Measurements from ENCODE around the gene CLEC4M.

Gene CLEC4M

GRCh38 chr19:7762719-7763293 lies at the start of gene CLEC4M:
Gene CLEC4M (plus strand): TSS chr19:7763243. CDS start chr19:7763267, 24 bp downstream.
- H3K4me3 ChIP-seq (ENCODE audit: low read depth, low read length), result no peak within 1 kb of the TSS
- no peak for TF ChIP-seq CTCF (IDR thresholded peaks at IDR 0.05; ENCODE audit: borderline replicate concordance, insufficient read depth, low read depth, low read length)

- no peak for TF ChIP-seq CTCF (IDR thresholded peaks at IDR 0.05; ENCODE audit: borderline replicate concordance, insufficient read depth, low read depth, low read length)
- H3K4me3 ChIP-seq (ENCODE audit: low read depth, low read length), result no peak overlapping the region
These were observed 47.4 kb upstream of the CLEC4M start for GRCh38 chr19:7715671-7716070.

- TF ChIP-seq CTCF (IDR thresholded peaks at IDR 0.05; ENCODE audit: borderline replicate concordance, insufficient read depth, low read depth, low read length), result no peak
- H3K4me3 ChIP-seq (ENCODE audit: low read depth, low read length), result no peak overlapping the region
These were observed 46.3 kb upstream of the CLEC4M start for GRCh38 chr19:7716762-7717161.

GRCh38 chr19:7718668-7719067 lies 44.4 kb upstream of the CLEC4M start:
- no peak overlapping the region for H3K4me3 ChIP-seq (ENCODE audit: low read depth, low read length)
- TF ChIP-seq CTCF (IDR thresholded peaks at IDR 0.05; ENCODE audit: borderline replicate concordance, insufficient read depth, low read depth, low read length), result no peak

- no peak for TF ChIP-seq CTCF (IDR thresholded peaks at IDR 0.05; ENCODE audit: borderline replicate concordance, insufficient read depth, low read depth, low read length)
- no peak overlapping the region for H3K4me3 ChIP-seq (ENCODE audit: low read depth, low read length)
These were observed 42.7 kb upstream of the CLEC4M start for GRCh38 chr19:7720351-7720750.

- no peak for TF ChIP-seq CTCF (IDR thresholded peaks at IDR 0.05; ENCODE audit: borderline replicate concordance, insufficient read depth, low read depth, low read length)
These were observed 40.8 kb upstream of the CLEC4M start for GRCh38 chr19:7722231-7722651.

GRCh38 chr19:7725791-7726190 lies 37.3 kb upstream of the CLEC4M start:
- no peak for TF ChIP-seq CTCF (IDR thresholded peaks at IDR 0.05; ENCODE audit: borderline replicate concordance, insufficient read depth, low read depth, low read length)
- no peak overlapping the region for H3K4me3 ChIP-seq (ENCODE audit: low read depth, low read length)

More at GRCh38 chr19:7722231-7722651, 40.8 kb upstream of the CLEC4M start:
- H3K4me3 ChIP-seq (ENCODE audit: low read depth, low read length), result no peak overlapping the region

Data from GM12875 (cell line).